Activated naive CD4-positive, alpha-beta T cell treated with anti-CD3 and anti-CD28 coated beads, Interleukin-2, amount 50 U/mL, for 72 hours (primary cell): ENCODE results near the gene ILKAP. TPM values are rescaled to one million over a fixed set of nuclear protein-coding genes. Genes with fewer than 3 reads are reported as not detected.
"Not testable (repeated sequence)": the region's sequence is repeated elsewhere in the genome, so short reads cannot be mapped to it uniquely, and the experiment has no call there.

Experiments
- ATAC-seq, 2 donors: fragments of 150-1000 bp; cut with Tn5 transposase; 2 replicates each; pipeline ENCODE4 v1.10.0; 2021; ENCODE audit warnings: mild to moderate bottlenecking in 2 of 2, moderate library complexity in 2 of 2
- DNase-seq, 2 donors: peaks; one replicate each; pipeline ENCODE4 v3.0.0; 2021 to 2022; ENCODE audit warnings: low spot score in 2 of 2
- H3K27ac Mint-ChIP-seq, 2 donors: one replicate each; pipeline ENCODE4 v1.8.0; 2022; ENCODE audit warnings: mild to moderate bottlenecking in 2 of 2, mixed read lengths in 2 of 2
- H3K36me3 Mint-ChIP-seq, 2 donors: one replicate each; pipeline ENCODE4 v1.8.0; 2022; ENCODE audit warnings: mixed read lengths in 2 of 2
- H3K9me3 Mint-ChIP-seq, 2 donors: one replicate each; pipeline ENCODE4 v1.8.0; 2022; ENCODE audit warnings: mixed read lengths in 2 of 2
- total RNA-seq, 2 donors: library from RNA; stranded (reverse); gene quantifications; one replicate each; pipeline ENCODE4 v1.2.3, GENCODE V29; 2022

Gene ILKAP
- total RNA-seq, 2 donors from 2014 or later: 40.7 to 64.8 TPM

- peaks cover 5 to 6% of the 10 kb centered on the region in 2 donors for H3K36me3 Mint-ChIP-seq
Measured at GRCh38 chr2:238174291-238174690, 29.2 kb downstream of the ILKAP start.

GRCh38 chr2:238173692-238174091 lies 29.8 kb downstream of the ILKAP start:
- ATAC-seq (no peak), DNase-seq (no peak)
- Mint-ChIP-seq H3K36me3 (peaks cover 5 to 6% of the 10 kb centered on the region in 2 donors), H3K9me3 (no peaks in the 10 kb centered on the region), H3K27ac (peak overlapping the region; percentile 63 to 81)

More at GRCh38 chr2:238174291-238174690, 29.2 kb downstream of the ILKAP start:
- DNase-seq (no peak), ATAC-seq (no peak)
- peak overlapping the region in 1 of 2 donors; percentile 81 for H3K27ac Mint-ChIP-seq
- H3K9me3 Mint-ChIP-seq: no peaks in the 10 kb centered on the region

GRCh38 chr2:238172439-238172838 lies 31.1 kb downstream of the ILKAP start:
- Mint-ChIP-seq H3K9me3 (no peaks in the 10 kb centered on the region), H3K27ac (peak overlapping the region; percentile 33 to 63), H3K36me3 (peaks cover 5 to 6% of the 10 kb centered on the region in 2 donors)
- no peak for ATAC-seq
- no peak for DNase-seq

GRCh38 chr2:238171575-238172187 lies 31.8 kb downstream of the ILKAP start:
- DNase-seq: no peak
- H3K27ac Mint-ChIP-seq: peak overlapping the region in 1 of 2 donors; percentile 44
- H3K36me3 Mint-ChIP-seq: peaks cover 4 to 6% of the 10 kb centered on the region in 2 donors
- no peak for ATAC-seq
- H3K9me3 Mint-ChIP-seq: no peaks in the 10 kb centered on the region

GRCh38 chr2:238171072-238171431 lies 32.4 kb downstream of the ILKAP start:
- ATAC-seq, DNase-seq, H3K9me3 Mint-ChIP-seq, H3K27ac Mint-ChIP-seq, H3K36me3 Mint-ChIP-seq: not testable (repeated sequence)

- no peak for ATAC-seq
- H3K9me3 Mint-ChIP-seq: no peaks in the 10 kb centered on the region
- DNase-seq: no peak
- peaks cover 0 to 6% of the 10 kb centered on the region in 2 donors for H3K36me3 Mint-ChIP-seq
- H3K27ac Mint-ChIP-seq: peak overlapping the region in 1 of 2 donors; percentile 75
Measured at GRCh38 chr2:238170386-238171071, 33.0 kb downstream of the ILKAP start.

- no peak for DNase-seq
- peaks cover 0 to 11% of the 10 kb centered on the region in 2 donors for H3K36me3 Mint-ChIP-seq
- H3K27ac Mint-ChIP-seq: peak overlapping the region in 1 of 2 donors; percentile 4
- no peaks in the 10 kb centered on the region for H3K9me3 Mint-ChIP-seq
- peak in 1 of 2 donors; percentile 11 for ATAC-seq
Measured at GRCh38 chr2:238169708-238170251, 33.7 kb downstream of the ILKAP start.

- ATAC-seq (no peak), DNase-seq (no peak)
- peaks cover 0 to 12% of the 10 kb centered on the region in 2 donors for H3K36me3 Mint-ChIP-seq
- no peaks in the 10 kb centered on the region for H3K9me3 Mint-ChIP-seq
- H3K27ac Mint-ChIP-seq: peak overlapping the region in 1 of 2 donors; percentile 72
Measured at GRCh38 chr2:238169048-238169707, 34.3 kb downstream of the ILKAP start.

GRCh38 chr2:238168196-238169047 lies 35.1 kb downstream of the ILKAP start:
- no peak for ATAC-seq

GRCh38 chr2:238167761-238168160 lies 35.7 kb downstream of the ILKAP start:
- ATAC-seq: no peak
- no peak for DNase-seq
- H3K9me3 Mint-ChIP-seq: no peaks in the 10 kb centered on the region
- peak overlapping the region in 1 of 2 donors; percentile 44 for H3K27ac Mint-ChIP-seq
- peaks cover 0 to 6% of the 10 kb centered on the region in 2 donors for H3K36me3 Mint-ChIP-seq

More at GRCh38 chr2:238168196-238169047, 35.1 kb downstream of the ILKAP start:
- H3K9me3 Mint-ChIP-seq: no peaks in the 10 kb centered on the region
- H3K27ac Mint-ChIP-seq: peak overlapping the region in 1 of 2 donors; percentile 72
- H3K36me3 Mint-ChIP-seq: peaks cover 0 to 11% of the 10 kb centered on the region in 2 donors
- no peak for DNase-seq

- no peak for DNase-seq
- Mint-ChIP-seq H3K9me3 (no peaks in the 10 kb centered on the region), H3K27ac (no peak overlapping the region), H3K36me3 (peaks cover 0 to 6% of the 10 kb centered on the region in 2 donors)
- ATAC-seq: no peak
Measured at GRCh38 chr2:238167344-238167715, 36.2 kb downstream of the ILKAP start.

GRCh38 chr2:238166391-238167343 lies 36.8 kb downstream of the ILKAP start:
- H3K9me3 Mint-ChIP-seq: no peaks in the 10 kb centered on the region
- DNase-seq: no peak
- H3K36me3 Mint-ChIP-seq: peaks cover 0 to 6% of the 10 kb centered on the region in 2 donors
- peak in 1 of 2 donors; percentile 17 for ATAC-seq
- H3K27ac Mint-ChIP-seq: no peak overlapping the region

GRCh38 chr2:238165288-238165921 lies 38.1 kb downstream of the ILKAP start:
- Mint-ChIP-seq H3K27ac (no peak overlapping the region), H3K36me3 (peaks cover 0 to 6% of the 10 kb centered on the region in 2 donors), H3K9me3 (no peaks in the 10 kb centered on the region)
- ATAC-seq: no peak
- DNase-seq: no peak

GRCh38 chr2:238164906-238165287 lies 38.6 kb downstream of the ILKAP start:
- H3K36me3 Mint-ChIP-seq: peaks cover 0 to 6% of the 10 kb centered on the region in 2 donors
- H3K27ac Mint-ChIP-seq: no peak overlapping the region
- no peak for ATAC-seq
- DNase-seq: no peak
- H3K9me3 Mint-ChIP-seq: no peaks in the 10 kb centered on the region
